IPS DF 19.7 (cell line): Measurements from ENCODE around the gene SELENOS.

Experiments used
- DNase-seq: peaks from one replicate; pipeline ENCODE4 v3.0.0-alpha.2; 2013; ENCODE audit warnings: low read depth, low spot score

The SELENOS gene

GRCh38 chr15:101250873-101251829 is 26.1 kb downstream of the SELENOS start:
- DNase-seq, result no peak

GRCh38 chr15:101250341-101250831 is 26.9 kb downstream of the SELENOS start:
- no peak for DNase-seq

- DNase-seq, result no peak
Observed at GRCh38 chr15:101248274-101248673, 29.0 kb downstream of the SELENOS start.

- no peak for DNase-seq
Observed at GRCh38 chr15:101246824-101247745, 30.2 kb downstream of the SELENOS start.

- no peak for DNase-seq
Observed at GRCh38 chr15:101246391-101246790, 30.9 kb downstream of the SELENOS start.

- no peak for DNase-seq
Observed at GRCh38 chr15:101244889-101245668, 32.2 kb downstream of the SELENOS start.

GRCh38 chr15:101244036-101244781 is 33.1 kb downstream of the SELENOS start:
- DNase-seq, result no peak

GRCh38 chr15:101243420-101243819 is 33.9 kb downstream of the SELENOS start:
- no peak for DNase-seq

- no peak for DNase-seq
Observed at GRCh38 chr15:101242999-101243336, 34.3 kb downstream of the SELENOS start.

- no peak for DNase-seq
Observed at GRCh38 chr15:101242160-101242998, 34.9 kb downstream of the SELENOS start.

- no peak for DNase-seq
Observed at GRCh38 chr15:101240358-101240757, 36.9 kb downstream of the SELENOS start.

GRCh38 chr15:101239724-101240136 is 37.6 kb downstream of the SELENOS start:
- DNase-seq, result no peak

- DNase-seq, result no peak
Observed at GRCh38 chr15:101237251-101237650, 40.0 kb downstream of the SELENOS start.

- DNase-seq, result no peak
Observed at GRCh38 chr15:101233651-101234280, 43.5 kb downstream of the SELENOS start.

- DNase-seq, result no peak
Observed at GRCh38 chr15:101232677-101233076, 44.6 kb downstream of the SELENOS start.

GRCh38 chr15:101228313-101228712 is 49.0 kb downstream of the SELENOS start:
- no peak for DNase-seq

- no peak for DNase-seq
Observed at GRCh38 chr15:101225658-101226057, 51.6 kb downstream of the SELENOS start.
